Fibroblast of skin of left biceps (primary cell): ENCODE results near the gene WNT9B.

Experiments used
- DNase-seq, 2 experiments: peaks; one replicate each; pipeline ENCODE4 v3.0.0-alpha.2; 2013; ENCODE audit warnings: low read depth in 2 of 2

The WNT9B gene, protein sequence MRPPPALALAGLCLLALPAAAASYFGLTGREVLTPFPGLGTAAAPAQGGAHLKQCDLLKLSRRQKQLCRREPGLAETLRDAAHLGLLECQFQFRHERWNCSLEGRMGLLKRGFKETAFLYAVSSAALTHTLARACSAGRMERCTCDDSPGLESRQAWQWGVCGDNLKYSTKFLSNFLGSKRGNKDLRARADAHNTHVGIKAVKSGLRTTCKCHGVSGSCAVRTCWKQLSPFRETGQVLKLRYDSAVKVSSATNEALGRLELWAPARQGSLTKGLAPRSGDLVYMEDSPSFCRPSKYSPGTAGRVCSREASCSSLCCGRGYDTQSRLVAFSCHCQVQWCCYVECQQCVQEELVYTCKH

DNA sequence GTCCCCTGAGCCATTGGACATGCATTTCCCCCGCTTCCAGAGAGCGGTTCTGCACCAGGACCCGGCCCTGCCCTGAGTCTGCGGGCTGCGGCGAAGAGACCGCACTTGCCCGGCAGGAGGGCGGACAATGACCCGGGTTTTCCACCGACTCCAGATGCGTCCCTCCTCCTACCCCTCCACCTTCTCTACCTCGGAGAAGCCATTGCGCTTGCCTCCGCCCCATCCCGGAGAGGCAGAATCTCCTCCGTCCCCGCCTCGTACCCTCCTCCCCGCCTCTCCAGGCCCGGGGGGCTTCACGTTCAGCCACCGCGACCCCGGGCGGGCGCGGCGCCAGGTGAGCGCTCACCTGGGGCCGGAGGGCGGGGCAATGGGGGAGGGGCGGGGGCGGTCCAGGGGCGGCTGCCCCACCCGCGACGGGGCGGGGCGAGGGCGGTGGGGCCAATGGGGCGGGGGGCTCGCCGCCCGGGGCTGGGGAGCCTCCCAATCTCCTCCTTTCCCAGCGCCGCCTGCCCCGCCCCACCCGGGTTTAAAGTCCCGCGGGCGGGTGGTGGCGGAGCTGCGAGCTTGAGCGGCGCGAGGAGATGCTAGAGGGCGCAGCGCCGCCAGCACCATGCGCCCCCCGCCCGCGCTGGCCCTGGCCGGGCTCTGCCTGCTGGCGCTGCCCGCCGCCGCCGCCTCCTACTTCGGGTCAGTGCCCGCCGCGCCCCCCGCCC lies at the start of gene WNT9B:
Gene WNT9B, plus strand, starts transcription at position 555 of the 713 bp plus-strand sequence. Its CDS starts 56 bp downstream, at position 611.
- no peak for DNase-seq

DNA sequence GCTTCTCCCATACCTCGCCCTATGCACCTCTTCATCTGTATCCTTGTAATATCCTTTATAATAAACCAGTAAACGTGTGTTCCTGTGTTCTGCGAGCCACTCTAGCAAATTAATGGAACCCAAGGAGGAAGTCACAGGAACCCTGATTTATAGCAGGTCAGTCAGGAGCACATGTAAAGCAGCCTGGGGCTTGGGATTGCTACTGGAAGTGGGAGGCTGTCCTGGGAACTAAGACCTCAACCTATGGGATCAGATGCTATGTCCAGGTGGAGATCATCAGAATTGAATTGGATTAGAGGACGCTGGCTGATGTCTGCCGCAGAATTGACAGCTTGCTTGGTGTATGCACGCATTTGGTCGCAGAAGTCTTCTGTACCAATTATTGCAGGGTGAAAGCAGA lies 48.6 kb upstream of the WNT9B start:
- no peak for DNase-seq

DNA sequence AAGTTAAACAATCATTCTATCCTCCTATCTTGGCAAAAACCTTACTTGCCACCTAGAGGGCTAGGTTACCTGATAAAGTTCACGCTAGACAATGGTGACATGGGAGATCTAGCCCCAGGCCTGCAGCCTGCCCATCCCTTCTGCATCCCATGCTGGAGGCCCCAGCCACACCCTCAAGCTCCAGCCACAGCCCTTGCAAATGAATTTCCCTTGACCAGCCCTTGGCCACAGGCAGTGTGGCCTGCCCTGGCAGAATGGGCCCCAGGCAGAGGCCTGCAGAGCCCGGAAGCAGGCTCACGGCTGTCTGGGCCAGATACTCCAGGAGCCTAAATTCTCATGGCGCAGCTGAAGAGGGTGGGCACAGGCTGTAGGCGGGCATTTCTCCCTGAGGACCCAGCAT lies 47.8 kb upstream of the WNT9B start:
- no peak for DNase-seq

DNA sequence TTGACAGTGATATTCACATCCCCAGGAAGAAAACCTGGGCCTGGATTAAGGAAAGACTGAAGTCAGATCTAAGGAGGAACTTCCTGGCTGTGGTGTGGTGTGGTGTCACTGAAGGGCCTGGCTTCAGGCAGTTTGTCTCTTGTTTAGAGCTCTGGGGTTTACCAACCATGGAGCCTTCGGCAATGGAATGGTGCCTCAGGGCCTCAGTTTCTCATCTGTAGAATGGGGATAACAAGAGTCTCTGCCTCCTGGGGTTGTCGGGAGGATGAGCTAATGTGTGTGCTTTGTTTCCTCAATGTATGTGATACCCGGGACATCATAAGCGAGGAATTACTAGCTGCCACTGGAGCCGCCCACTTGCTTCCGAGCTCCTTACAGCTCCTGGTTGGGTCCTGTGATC lies 45.6 kb upstream of the WNT9B start:
- no peak for DNase-seq

DNA sequence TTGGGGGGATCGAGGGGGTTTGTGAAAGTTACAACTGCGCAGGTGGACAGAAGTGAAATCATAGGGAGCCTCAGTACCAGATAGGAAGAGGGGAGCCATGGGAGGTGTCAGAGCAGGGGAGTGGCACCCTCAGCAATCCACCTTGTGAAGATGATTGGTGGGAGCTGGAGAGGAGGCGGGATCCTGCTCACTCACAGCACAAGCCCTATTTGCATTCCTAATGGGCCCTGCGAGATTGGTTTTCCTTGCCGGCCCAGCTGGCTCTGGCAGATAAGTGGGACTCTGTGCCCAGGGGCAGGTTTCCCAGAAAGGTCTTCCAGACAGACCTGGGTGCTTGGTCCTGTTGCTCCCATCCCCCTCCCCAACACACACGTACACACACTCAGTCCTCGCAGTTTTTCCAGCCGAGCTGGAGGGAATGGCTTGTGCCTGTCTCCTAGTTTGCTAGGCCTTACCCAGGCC lies 42.2 kb upstream of the WNT9B start:
- DNase-seq, result no peak

DNA sequence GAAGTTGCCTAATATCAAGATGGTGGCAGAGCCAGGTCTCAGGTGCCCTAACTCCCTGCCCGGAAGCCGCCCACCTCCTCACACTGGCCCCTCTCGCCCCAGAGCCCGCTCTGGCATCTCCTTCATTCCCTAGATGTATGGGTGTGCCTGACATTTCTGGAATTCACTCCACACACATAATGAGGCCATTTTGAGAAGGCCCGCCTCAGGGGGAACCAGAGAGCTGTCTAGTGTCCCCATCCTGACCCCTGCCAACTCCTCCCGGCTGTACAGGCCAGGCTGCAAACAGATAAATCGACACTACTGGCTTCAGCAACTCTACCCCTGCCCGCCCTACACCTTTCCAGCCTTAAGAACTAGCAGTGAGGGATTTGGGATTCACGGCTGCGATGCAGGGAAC lies 40.5 kb upstream of the WNT9B start:
- DNase-seq, result no peak

DNA sequence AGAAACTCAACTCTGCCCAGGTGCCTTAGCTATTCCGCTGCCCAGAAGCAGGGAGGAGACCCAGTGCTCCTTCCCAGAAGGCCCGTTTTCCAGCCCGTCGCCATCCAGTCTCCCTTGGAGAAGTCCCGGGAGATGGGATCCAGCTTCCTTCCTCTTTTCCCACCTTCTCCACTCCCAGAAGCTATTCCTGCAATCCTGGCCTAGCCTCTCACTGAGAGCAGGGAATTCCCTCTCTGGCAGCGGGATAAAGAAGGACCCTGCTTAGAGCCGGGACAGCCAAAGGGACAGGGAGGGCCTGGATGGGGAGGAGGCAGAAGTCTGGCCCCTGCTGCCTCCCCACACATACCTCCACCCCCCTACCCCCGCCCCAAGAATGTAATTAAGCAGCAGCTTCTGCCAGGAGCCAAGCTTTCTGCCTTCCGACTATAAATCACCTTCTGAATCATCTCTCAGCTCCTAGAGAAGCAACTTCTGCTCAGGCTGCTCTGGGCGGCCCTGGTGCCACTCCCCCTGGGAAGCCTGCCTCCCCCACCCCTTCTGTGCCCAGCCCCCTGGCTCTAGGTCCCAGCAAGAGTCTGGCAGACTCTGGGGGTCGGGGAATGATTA lies 39.3 kb upstream of the WNT9B start:
- DNase-seq, result peak; percentile 73 to 74

DNA sequence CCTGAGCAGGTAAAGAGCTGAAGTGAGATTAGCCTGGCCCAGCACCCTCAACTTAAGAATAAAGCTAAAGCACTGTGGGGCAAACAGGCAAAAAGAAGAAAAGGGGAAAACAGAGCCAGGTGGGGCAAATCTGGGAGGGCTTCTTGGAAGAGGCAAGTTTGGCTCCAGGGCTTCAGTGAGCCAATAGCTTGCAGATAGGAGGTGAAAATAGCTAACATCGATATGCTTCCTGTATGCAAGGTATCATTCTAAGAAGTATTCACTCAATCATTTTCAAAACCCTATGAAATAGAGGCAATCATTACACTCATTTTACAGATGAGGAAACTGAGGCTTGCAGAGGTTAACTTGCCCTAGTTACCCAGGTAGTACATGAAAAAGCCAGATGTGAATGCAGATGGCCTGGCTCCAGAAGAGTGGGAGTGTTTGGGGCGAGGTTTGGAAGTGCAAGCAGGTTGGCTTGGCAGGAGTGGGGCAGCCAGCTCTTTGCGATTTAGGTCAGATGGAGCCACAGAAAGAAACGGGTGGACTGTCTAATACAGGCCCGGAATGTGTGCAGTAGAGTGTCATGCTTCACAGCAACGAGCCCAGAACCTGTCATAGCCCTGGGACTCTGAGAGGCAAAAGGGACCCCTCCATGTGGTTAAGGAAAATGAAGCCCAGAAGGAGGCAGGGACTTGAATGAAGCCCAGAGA lies 38.6 kb upstream of the WNT9B start:
- no peak for DNase-seq

DNA sequence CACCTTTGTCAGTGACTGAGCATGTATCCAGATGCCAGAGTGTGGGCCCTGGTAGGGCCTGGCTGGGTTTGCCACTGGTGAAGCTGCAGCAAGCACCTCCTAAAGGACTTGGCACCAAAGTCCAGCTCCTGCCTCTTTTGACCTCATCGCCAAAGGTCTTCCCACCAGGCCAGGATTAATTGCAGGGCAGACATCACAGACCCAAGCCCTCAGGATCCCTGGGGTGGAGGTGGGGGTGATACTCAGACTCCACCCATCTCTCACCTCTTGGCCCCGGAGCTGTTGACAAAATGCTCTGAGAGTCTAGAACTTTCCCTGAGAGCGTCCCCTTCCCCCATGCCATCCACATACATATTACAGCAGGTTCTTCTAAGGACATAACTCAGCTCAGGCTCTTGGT lies 37.5 kb upstream of the WNT9B start:
- no peak for DNase-seq

DNA sequence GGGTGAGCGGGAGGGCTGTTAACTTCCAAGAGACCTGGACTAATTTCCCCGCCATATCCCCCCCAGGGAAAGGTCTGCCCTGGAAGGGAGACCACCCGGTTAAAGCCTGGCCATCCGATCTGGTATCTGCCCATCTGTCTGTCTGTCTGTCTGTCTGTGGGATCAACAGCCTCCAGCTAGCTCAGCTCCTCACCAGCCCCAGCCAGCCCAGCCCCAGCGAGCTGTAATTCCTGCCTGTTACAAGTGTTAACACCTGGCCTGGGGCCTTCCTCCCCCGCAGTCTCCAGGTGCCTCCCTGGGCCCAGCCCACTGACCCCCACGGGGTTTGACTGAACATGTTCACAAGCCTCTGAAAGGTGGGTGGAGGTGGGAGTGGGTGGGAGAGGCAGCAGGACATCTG lies 36.9 kb upstream of the WNT9B start:
- DNase-seq, result no peak

DNA sequence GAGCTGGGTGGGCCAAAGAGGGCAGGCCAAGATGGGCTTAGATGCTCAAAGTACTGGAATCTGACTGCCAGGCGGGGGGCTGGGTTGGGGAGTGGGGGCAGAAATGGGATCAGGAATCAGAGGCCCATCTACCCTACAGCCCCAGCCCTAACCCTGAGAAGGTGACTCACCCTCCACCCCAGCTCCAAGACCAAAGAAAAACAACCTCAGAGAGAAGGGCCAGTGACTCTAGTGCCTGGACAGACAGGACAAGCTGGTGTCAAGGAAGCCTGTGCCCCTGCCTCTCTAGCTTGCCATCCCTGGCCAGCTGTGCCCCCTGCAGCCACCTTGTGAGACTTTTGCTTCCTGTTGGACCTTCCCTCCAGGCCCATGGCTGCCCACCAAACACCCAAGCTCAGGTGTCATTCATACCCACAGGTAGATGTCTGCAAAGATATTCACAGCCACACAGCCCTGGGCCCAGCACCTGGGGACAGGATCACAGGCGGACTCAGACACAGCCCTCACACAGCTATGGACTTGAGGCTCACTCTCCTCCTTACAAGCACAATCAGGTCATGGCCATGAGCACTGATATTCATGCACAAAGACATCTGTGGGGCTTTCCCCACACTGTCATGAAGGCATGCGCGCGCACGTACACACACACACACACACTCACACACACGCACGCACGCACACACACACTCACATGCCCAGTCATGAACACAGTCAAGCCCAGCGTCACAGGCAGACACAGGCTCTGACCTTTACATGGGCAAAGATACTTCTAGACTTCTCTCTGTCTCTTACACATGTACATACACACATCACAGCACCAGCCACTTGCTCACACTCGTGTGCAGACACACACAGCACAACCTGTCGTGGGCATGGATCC lies 35.7 kb upstream of the WNT9B start:
- DNase-seq, result no peak

DNA sequence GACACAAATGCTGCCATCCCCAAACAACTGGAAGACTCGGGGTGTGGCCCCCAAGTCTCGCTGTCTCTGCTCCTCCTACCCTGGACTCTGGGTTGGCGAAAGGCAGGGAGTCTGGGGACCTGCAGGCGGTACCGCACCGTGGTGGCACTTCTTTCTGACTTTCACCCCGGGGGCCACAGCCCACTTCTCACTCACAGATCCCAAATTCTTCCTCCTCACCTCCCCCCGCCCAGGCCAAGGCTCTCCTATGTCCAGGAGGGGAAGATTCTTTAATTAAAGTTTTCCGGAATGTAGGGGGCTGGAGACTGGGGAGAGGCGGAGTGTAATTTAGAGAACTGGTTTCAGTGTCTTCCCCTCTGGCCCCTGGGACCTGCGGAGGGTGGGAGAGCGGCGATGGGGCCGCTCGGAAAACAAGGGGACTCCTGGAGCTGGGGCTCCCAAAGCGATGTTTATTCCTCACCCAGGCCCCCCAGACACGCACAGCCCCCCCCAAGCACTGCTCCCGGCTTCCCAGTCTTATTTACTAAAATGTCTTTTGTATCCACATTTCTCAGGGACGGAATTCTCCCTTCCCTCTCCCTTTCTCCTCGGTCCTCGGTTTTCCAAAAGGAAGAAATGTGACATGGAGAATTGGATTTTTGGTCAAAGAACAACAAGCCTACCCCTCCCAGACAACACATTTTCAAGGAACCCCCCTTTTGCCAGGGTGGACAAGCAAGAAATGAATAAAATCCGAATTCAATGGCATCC lies 34.1 kb upstream of the WNT9B start:
- DNase-seq, result no peak

DNA sequence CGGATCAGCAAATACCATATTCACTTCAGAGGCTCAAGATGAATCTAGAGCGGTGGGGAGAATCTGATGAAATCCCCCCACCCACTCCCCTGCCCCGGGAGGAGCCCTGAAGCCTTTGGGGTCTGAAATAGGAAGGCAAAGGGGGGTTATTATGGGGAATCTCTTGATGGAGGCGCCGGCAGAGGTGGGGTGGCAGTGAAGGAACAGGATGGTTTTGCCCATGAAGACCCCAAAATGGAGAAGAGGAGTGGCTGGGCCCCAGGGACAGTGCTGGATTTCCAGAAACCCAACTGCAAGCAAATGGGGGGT lies 33.5 kb upstream of the WNT9B start:
- DNase-seq, result no peak

DNA sequence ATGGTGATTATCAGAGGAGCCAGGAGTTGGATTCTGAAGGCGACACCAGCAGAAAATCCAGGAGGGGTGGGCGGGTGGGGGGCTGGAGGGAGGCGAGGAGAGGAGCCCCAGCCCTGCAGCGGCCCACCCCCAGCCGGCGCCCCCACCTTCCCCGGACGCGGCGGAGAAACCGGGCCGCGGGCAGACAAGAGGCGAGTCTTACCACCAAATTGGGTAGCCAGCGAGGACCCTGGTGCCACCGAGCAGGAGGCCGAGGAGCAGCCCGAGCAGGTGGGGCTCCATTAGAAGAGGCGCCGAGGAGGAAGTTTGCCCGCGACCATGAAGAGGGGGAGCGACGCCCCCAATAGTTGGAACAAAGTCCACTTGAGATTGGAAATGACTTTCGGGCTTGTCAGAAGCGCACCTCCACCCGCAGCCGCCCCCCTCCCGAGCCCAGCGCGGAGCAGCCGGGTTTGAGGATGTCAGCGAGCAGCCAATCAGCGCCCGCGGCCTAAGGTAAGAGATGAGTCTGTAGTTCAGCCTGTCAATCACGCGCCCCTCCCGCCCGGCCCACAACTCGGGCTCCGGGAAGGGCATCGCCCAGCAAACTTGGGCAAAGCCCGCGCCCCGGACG lies 33.0 kb upstream of the WNT9B start, which contains the start of gene WNT3:
Gene WNT3, minus strand, starts transcription at position 377 of the 613 bp plus-strand sequence. Its CDS starts 95 bp downstream, at position 282.
- no peak for DNase-seq

DNA sequence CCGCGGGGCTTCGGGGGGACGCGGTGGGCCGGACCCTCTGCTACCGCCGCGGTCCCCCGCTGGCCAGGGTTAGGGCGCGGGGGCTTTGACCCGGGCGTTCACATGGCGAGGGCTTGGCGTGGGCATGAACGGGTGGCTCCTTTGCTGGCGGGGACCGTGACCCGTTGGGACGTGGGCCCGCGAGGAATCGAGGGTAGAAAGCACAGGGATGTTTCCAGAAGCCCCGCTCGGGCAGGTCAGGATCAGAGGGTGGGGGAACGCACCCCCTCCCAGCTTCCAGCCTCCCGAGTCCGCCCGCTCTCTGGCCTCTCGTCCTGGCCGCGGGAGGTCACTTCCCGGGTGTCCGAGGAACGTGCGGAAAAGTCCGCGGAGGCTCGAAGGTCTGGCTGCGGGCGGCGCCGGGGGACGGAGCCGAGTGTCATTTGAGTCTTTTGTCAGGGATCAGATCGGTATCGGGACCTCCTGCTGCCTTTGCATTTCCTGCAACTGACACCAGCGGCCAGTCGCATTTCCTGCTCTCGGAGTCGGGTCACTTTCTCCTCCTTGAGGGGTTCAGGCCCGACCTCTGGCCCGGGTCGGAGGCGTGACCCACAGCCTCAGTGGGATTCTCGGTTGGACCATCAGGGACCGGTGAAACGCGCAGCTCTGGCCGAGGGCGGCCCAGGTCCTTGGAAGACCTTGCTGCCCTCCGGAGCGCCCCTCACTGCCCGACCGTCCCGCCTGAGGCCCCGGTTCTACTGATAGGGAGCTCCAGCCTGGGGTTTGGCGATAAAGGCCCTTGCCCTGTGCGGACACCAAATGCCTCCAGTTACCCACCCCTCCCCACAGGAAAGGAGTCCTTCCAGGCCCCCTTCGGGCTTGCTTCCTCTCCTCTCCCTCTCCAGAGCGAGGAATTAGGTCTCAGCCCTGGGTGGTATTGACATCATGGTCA lies 32.2 kb upstream of the WNT9B start:
- no peak for DNase-seq

DNA sequence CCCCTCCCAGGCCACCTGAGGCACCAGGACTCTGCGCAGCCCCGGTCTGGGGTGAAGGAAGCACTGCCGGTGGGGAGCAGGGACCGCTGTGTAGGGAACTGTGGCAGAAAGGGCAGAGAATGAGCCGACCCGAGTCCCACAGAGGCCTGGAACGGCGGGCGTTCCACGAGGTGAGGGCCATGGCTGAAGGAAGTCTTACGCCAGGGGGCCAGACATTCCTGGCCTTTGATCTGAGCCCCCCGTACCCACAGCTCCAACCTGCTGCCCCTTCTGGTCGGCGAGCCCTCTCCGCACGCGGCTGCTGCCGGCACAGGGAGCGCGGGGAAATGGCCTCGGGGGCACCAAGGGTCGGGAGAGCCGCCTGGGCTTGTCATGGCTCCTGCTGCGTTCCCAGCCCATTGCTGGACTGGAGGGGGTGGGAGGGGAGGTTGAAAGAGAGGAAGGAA lies 31.5 kb upstream of the WNT9B start:
- no peak for DNase-seq

DNA sequence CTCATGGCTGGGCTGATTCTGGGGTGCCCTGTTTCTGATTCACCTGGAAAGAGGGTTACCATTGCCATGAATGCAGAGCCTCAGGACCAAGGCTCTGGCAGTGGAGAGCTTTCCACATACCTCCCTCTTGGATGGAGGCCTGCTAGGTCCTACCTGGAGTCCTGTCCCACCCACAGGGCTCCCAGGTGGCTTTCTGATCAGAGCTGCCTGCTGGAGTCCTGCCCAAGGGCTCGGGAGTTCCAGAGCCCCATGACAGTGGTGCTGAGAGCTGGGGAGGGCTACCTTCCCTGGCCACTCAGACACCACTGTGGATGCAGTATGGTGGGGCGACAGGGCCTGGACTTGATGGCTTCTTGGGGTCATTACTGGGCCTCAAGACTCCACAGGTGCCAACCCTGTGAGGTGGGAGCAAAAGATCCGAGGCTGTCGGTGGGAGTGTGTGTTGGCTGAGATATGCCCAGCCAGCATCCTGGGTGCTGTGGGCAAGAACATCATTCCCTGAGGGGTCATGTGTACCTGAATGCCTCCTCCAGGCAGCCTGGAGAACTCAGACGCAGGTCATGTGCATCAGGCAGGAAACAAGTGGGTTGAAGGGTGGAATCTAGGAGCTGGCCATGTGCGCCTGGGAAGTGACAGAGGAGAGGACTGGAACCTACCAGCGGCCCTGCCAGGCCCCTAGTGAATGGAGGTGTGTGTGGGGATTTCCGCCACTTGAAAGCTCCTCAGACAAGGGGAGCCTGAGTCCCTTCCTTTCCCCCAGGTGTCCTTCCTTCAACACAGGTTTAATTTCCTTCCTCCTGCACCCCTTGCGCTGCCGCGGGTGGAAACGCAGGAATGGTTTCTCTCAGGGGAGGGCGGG lies 30.6 kb upstream of the WNT9B start:
- DNase-seq, result no peak
